HepG2 (cell line): ENCODE results near the gene BORCS5. TPM values are rescaled to one million over a fixed set of nuclear protein-coding genes. Genes with fewer than 3 reads are reported as not detected.

Source experiments
- ARID3A ChIP-seq: IDR thresholded peaks from 2 replicates; pipeline ENCODE4 v1.6.1; 2012; ENCODE audit warnings: low read depth, low read length, improper control_type of control experiment
- ELK4 ChIP-seq: sonication (generic); formaldehyde crosslinking; IDR thresholded peaks from 2 replicates; pipeline ENCODE4 v1.9.0; 2021; ENCODE audit warnings: missing genetic modification reagents, borderline replicate concordance
- JUN ChIP-seq: sonication (generic); formaldehyde crosslinking; IDR thresholded peaks from 2 replicates; pipeline ENCODE4 v1.4.0; 2020; ENCODE audit warnings: mild to moderate bottlenecking, missing genetic modification reagents
- KDM4B ChIP-seq: sonication (generic); formaldehyde crosslinking; IDR thresholded peaks from 2 replicates; pipeline ENCODE4 v1.4.0; 2020; ENCODE audit warnings: missing genetic modification reagents
- KLF11 ChIP-seq: IDR thresholded peaks from 2 replicates; pipeline ENCODE4 v1.6.1; 2016; ENCODE audit warnings: missing compliant biosample characterization
- KLF12 ChIP-seq: sonication (generic); formaldehyde crosslinking; IDR thresholded peaks from 2 replicates; pipeline ENCODE4 v1.4.0; 2020; ENCODE audit warnings: missing genetic modification reagents, borderline replicate concordance
- KLF16 ChIP-seq, 2 experiments: sonication (generic) in 1 of 2; formaldehyde crosslinking in 1 of 2; IDR thresholded peaks; 2 replicates each; pipeline versions ENCODE4 v1.6.1 to v1.8.0; 2016 to 2023; ENCODE audit warnings: missing genetic modification reagents in 2 of 2, missing compliant biosample characterization in 1 of 2
- MIXL1 ChIP-seq: IDR thresholded peaks from 2 replicates; pipeline ENCODE4 v1.6.1; 2016
- NFYC ChIP-seq: IDR thresholded peaks from 2 replicates; pipeline ENCODE4 v1.6.1; 2016; ENCODE audit warnings: missing genetic modification reagents, missing compliant biosample characterization
- RFXAP ChIP-seq: sonication (generic); formaldehyde crosslinking; IDR thresholded peaks from 2 replicates; pipeline ENCODE4 v1.4.0; 2020; ENCODE audit warnings: missing genetic modification reagents, borderline replicate concordance
- SMC3 ChIP-seq: IDR thresholded peaks from 2 replicates; pipeline ENCODE4 v1.6.1; 2011; ENCODE audit warnings: low read length, improper control_type of control experiment
- SNRNP70 ChIP-seq: fragments of 200-400 bp; formaldehyde crosslinking; IDR thresholded peaks from 2 replicates; pipeline ENCODE4 v1.6.1; 2017; ENCODE audit warnings: mild to moderate bottlenecking, low read depth, low read length, moderate library complexity
- SRY ChIP-seq: sonication (generic); formaldehyde crosslinking; IDR thresholded peaks from 2 replicates; pipeline ENCODE4 v1.8.0; 2022; ENCODE audit warnings: mild to moderate bottlenecking, missing genetic modification reagents
- YY1 ChIP-seq: IDR thresholded peaks from 2 replicates; pipeline ENCODE4 v1.6.1; 2011; ENCODE audit warnings: low read length, low read depth, moderate library complexity, mild to moderate bottlenecking; ENCODE audit not compliant: insufficient read depth, insufficient replicate concordance
- ZBTB1 ChIP-seq: sonication (generic); formaldehyde crosslinking; IDR thresholded peaks from 2 replicates; pipeline ENCODE4 v1.4.0; 2020; ENCODE audit warnings: missing genetic modification reagents, borderline replicate concordance
- ZBTB20 ChIP-seq: sonication (generic); formaldehyde crosslinking; IDR thresholded peaks from 2 replicates; pipeline ENCODE4 v1.8.1; 2023; ENCODE audit warnings: missing genetic modification reagents, low read depth, mild to moderate bottlenecking, borderline replicate concordance
- ZBTB3 ChIP-seq: sonication (generic); formaldehyde crosslinking; IDR thresholded peaks from 2 replicates; pipeline ENCODE4 v1.4.0; 2020; ENCODE audit warnings: low read depth, mild to moderate bottlenecking, moderate library complexity, missing genetic modification reagents, borderline replicate concordance
- ZHX1 ChIP-seq: sonication (generic); formaldehyde crosslinking; IDR thresholded peaks from 2 replicates; pipeline ENCODE4 v1.8.1; 2022; ENCODE audit warnings: low read depth, mild to moderate bottlenecking, missing genetic modification reagents
- ZNF224 ChIP-seq: sonication (generic); formaldehyde crosslinking; IDR thresholded peaks from 2 replicates; pipeline ENCODE4 v1.5.0; 2020; ENCODE audit warnings: mild to moderate bottlenecking, missing genetic modification reagents
- ZNF44 ChIP-seq: sonication (generic); formaldehyde crosslinking; IDR thresholded peaks from 2 replicates; pipeline ENCODE4 v1.5.1; 2020; ENCODE audit warnings: mild to moderate bottlenecking, missing genetic modification reagents
- ZNF674 ChIP-seq: sonication (generic); formaldehyde crosslinking; IDR thresholded peaks from 2 replicates; pipeline ENCODE4 v1.5.0; 2020; ENCODE audit warnings: low read depth, mild to moderate bottlenecking, missing genetic modification reagents
- ZNF761 ChIP-seq: sonication (generic); formaldehyde crosslinking; conservative IDR thresholded peaks from 2 replicates; pipeline ENCODE4 v1.4.0; 2020; ENCODE audit warnings: mild to moderate bottlenecking, missing genetic modification reagents
- ZUFSP ChIP-seq: sonication (generic); formaldehyde crosslinking; IDR thresholded peaks from 2 replicates; pipeline ENCODE4 v1.9.0; 2021; ENCODE audit warnings: missing genetic modification reagents, mild to moderate bottlenecking, borderline replicate concordance
- polyA plus RNA-seq, 8 experiments: library from polyadenylated mRNA; depleted of rRNA in 3 of 8; stranded (reverse) in 7 of 8; unstranded in 1 of 8; fragments of >200 nt; fragmentation: Illumina TruSeq in 4 of 8; extraction: Trizol in 4 of 8; gene quantifications; 2 replicates each; pipeline versions ENCODE4 v1.2.1 to v1.2.3, GENCODE V29; 2011 to 2016; ENCODE audit warnings: low read depth in 4 of 8, missing spikeins in 1 of 8, mixed read lengths in 1 of 8; ENCODE audit not compliant: insufficient read depth in 1 of 8
- total RNA-seq, 5 experiments: library from RNA; depleted of rRNA; stranded (reverse); fragments of >200 nt; fragmentation: Illumina TruSeq; extraction: Trizol; gene quantifications; 2 replicates each; pipeline ENCODE4 v1.2.3, GENCODE V29; 2016; ENCODE audit warnings: low read depth in 1 of 5

BORCS5 gene
- total and polyA plus RNA-seq, 2 of the 13 experiments (the other 11 are each of a cell fraction or from before 2014, with no cell fraction given) = 3.9 to 4.7 TPM

GRCh38 chr12:12376646-12377448 lies 20.0 kb downstream of the BORCS5 start (continued):
- TF ChIP-seq ZHX1 (CRISPR knock-in tag) = no peak
- no peak for TF ChIP-seq ZNF674 (CRISPR knock-in tag)
- no peak for TF ChIP-seq ELK4 (CRISPR knock-in tag)
- peak; percentile 71; the same call in 1 of the 2 replicates for TF ChIP-seq ARID3A
- no peak for TF ChIP-seq ZNF44
- no peak for TF ChIP-seq NFYC (CRISPR knock-in tag)
- TF ChIP-seq ZBTB20 (CRISPR knock-in tag) = no peak
- TF ChIP-seq SRY = no peak
- no peak for TF ChIP-seq ZNF761
- no peak for TF ChIP-seq KDM4B (CRISPR knock-in tag)
- no peak for TF ChIP-seq KLF12 (CRISPR knock-in tag)
- TF ChIP-seq MIXL1 (CRISPR knock-in tag) = peak; percentile 52; the same call in 1 of the 2 replicates
- TF ChIP-seq ZUFSP (CRISPR knock-in tag) = no peak
- TF ChIP-seq ZBTB3 (CRISPR knock-in tag) = no peak
- no peak for TF ChIP-seq YY1
- TF ChIP-seq KLF16 (CRISPR knock-in tag; IDR thresholded peaks at IDR 0.05) = 0 out of 4 replicates have a peak, but pooled peaks of 1 of the 2 experiments have one; percentile 50
- no peak for TF ChIP-seq JUN (CRISPR knock-in tag)
- no peak for TF ChIP-seq ZNF224
- TF ChIP-seq ZBTB1 (CRISPR knock-in tag) = no peak
- TF ChIP-seq RFXAP (CRISPR knock-in tag) = no peak
- peak; percentile 95 for TF ChIP-seq SMC3
- no peak for TF ChIP-seq SNRNP70
- TF ChIP-seq KLF11 = no peak
